Stimulated activated CD8-positive, alpha-beta memory T cell treated with anti-CD3 and anti-CD28 coated beads, Interleukin-12 subunit alpha, Interleukin-12 subunit beta, amount 100 ng/mL, for 24 hours (primary cell): ENCODE measurements around the gene OGFRL1.

Experiments
- DNase-seq: peaks from one replicate; pipeline ENCODE4 v3.0.0-alpha.2; 2020; ENCODE audit errors: extremely low read depth

The OGFRL1 gene

GRCh38 chr6:71333697-71334096 lies 45.1 kb downstream of the OGFRL1 start:
- DNase-seq: no peak

- no peak for DNase-seq
Measured at GRCh38 chr6:71334768-71335167, 46.2 kb downstream of the OGFRL1 start.

GRCh38 chr6:71335544-71335943 lies 46.9 kb downstream of the OGFRL1 start:
- DNase-seq: no peak

GRCh38 chr6:71336901-71337300 lies 48.3 kb downstream of the OGFRL1 start:
- no peak for DNase-seq

- no peak for DNase-seq
Measured at GRCh38 chr6:71338540-71339316, 50.1 kb downstream of the OGFRL1 start.

- DNase-seq: no peak
Measured at GRCh38 chr6:71342772-71343171, 54.2 kb downstream of the OGFRL1 start.

GRCh38 chr6:71345476-71346333 lies 57.1 kb downstream of the OGFRL1 start:
- DNase-seq: no peak

- no peak for DNase-seq
Measured at GRCh38 chr6:71346334-71346694, 57.7 kb downstream of the OGFRL1 start.

GRCh38 chr6:71347119-71347518 lies 58.5 kb downstream of the OGFRL1 start:
- no peak for DNase-seq

- no peak for DNase-seq
Measured at GRCh38 chr6:71349395-71349794, 60.8 kb downstream of the OGFRL1 start.

- DNase-seq: no peak
Measured at GRCh38 chr6:71349976-71350615, 61.5 kb downstream of the OGFRL1 start.

GRCh38 chr6:71351190-71351589 lies 62.6 kb downstream of the OGFRL1 start:
- DNase-seq: no peak
